Measurements from ENCODE around the gene A1CF. TPM values are rescaled to one million over a fixed set of nuclear protein-coding genes. Genes with fewer than 3 reads are reported as not detected.

Gene A1CF
- total RNA-seq, 1 experiment from 2014 or later = not detected

DNA sequence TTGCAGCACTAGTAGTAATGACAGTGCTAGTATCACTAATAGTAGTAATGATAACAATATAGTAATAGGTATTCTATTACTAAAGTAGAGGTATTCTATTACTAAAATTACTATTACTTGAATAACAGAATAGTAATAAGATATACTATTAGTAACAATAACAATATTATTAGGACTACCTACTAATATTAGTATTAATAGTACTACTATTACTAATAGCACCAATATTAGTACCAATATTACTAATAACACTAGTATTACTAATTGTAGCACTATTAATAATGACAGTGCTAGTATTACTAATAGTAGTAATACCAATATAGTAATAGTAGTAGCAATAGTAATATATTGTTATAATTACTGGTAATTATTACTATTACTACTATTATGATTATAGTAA, 24.1 kb downstream of the A1CF start:
- DNase-seq (ENCODE audit: low read depth) = no peak

DNA sequence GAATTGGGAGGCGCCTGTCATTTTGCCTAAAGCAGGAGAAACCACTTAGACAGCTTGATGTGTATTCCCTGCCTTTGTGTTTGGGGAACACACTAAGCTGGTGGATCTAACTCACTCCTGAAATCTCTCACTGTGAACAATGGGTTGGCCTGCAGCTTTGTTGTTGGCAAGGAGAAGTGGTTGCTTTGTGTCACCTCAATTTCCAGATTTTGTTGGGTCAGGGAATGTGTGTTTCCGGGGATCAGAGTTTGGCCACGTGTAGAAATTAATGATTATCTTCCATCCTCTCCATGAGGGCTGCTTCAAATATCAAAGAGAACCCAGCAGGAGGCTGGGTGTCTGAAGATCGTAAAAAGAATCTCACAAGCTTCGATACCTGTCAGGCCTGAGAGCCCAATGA, 27.8 kb downstream of the A1CF start:
- no peak for DNase-seq (ENCODE audit: low read depth)

DNA sequence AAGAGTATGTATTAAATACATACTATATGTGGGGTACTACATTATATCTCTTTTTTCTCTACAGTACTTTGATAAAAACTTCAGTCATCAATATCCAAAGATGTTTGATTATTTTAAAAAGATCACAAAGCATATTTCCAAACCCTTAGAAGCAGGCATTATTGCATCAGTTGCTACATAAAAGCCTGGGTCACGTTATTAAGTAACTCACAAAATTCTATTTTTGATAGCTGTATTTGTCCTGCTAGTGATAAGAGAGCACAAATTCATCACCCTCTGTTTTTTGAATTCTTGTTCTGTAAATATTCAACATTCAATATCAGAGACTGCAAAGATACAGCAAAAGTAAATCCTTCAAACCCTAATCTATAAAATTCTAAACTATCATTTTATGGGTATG, 30.0 kb downstream of the A1CF start:
- no peak for DNase-seq (ENCODE audit: low read depth)

DNA sequence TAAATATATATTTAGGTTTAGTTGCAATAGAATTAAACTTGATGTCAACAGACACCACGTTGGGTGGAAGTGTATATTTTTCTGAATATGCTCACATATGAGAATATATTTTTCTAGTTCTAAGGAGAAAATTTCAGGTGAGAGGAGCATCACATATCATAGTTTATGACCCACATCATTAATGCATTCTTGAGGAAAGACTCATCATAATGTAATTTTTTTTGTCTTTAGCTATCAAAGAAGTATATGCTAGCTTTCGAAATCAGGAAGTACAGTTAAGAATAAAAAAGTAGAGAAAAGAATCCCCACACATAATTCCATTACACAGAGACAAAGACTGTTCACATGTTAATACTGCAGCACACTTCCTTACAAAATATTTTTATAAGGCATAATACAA, 30.4 kb downstream of the A1CF start:
- no peak for DNase-seq (ENCODE audit: low read depth)

DNA sequence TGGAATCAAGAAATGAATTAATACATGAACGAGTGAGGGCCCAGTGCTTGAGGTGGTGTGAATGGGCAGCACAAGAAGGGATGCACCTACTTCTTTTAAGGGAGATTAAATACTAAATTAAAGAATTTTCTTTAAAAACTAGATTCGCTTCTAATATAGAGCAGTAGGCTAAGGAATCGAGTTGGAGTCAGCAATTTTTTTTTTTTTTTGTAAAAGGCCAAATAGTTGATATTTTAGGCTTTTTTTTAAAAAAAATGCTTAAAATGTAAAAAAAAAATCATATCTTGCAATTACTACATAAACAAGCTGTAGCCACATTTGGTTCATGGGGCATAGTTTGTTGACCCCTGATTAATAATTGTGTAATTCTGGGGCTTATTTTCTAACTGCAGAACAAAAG, 31.9 kb downstream of the A1CF start:
- no peak for DNase-seq (ENCODE audit: low read depth)

DNA sequence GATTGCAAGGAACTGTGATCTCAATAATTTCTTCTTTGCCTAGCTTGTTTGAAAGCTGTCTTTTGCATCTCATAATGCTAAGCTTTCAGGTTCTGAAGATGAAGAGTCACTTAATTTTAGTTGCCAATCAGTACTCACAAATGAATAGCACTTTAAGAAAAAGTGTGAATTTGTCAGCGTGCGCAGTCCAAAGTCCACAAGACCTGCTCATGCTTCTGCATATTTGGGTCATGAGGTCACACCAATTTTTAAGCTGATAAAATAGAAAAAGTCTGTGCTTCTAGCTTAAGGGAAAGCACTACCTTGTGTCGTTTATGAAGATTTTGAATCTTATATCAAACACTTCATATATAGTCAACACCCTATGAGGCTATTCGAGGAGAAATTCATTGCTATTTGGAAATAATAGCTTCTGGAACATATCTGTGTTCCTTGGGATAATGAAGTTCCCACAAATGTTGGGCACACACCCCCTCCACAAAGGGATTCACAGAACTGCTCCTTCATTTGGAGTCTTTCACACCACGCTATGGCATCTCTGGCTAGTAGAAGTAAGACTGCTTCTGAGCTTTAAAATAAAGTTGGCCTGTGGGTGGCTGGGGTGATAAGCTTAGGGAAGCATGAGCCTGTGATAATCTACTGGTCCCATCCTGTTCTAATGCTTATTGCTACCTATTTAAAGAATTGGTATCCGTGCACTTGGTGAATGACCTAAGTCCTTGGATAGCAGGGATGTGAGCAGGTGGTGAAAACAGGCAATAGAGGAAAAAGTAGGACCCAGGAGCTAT, 33.3 kb downstream of the A1CF start:
- no peak for DNase-seq (ENCODE audit: low read depth)

DNA sequence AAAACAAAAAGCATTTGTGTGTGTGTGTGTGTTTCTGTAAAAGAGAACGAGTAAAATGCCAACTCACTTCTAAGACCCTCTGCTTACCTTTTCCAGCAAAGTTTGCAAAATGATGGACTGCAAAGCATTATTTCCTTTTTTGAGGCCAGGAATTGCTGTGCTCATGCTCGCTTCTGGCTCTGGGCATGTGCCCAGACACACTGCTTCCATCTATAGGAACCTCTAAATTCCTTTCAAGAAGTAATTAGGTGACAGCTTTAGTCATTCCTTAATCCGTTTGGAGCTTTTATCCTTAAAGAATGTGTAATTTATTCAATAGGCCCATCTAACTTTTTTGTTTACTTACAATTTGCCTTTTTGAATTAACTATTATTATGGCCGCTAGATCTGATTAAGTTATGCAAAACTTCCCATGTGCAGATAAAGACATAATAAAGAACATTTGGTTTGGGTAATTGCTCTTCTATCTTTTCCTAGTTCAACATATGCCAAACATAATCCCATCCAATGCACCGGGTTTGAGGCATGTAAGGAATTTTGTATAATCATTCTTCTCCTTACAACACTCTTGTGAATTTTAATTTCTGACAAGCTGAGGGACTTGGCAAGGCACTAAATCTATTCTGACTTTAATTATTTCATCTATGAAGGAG, 34.7 kb downstream of the A1CF start:
- no peak for DNase-seq (ENCODE audit: low read depth)

DNA sequence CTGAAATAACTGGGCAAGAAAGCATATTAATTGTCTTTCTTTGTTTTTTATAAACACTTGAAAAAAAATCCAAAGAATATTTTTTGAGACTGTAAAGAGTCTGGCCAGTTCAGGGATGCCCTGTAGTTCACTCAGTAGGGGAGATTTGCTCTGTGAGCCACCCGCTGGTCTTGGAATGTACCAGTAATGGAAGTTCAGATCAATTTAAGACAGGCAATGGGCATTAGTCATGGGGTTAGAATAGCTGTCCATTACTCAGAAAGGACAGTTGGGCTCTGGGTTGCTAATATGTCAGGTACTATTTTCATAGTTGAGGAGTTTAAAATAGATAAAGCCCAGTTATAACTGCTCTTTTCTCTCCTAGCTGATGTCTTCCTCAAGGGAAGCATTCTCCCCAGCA, 38.7 kb downstream of the A1CF start:
- peak; percentile 7 for DNase-seq (ENCODE audit: low read depth)

DNA sequence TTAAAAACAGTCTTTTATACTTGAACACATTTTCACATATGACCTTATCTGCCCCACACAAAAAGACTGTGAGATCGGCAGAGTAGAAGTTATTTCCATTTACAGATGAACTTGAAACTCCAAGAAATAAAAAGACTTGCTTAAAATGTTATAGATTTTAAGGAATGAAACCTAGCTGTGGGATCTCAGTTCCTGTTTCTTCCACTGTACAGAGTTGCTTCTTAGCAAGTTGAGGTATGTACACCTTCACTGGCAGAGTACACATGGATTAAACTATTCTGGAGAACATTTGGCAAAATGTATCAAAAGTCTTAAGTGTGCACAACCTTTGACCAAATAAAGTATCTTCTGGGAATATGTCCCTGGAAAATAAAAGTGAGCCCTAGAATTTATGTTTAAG, 48.3 kb downstream of the A1CF start:
- DNase-seq (ENCODE audit: low read depth) = no peak

DNA sequence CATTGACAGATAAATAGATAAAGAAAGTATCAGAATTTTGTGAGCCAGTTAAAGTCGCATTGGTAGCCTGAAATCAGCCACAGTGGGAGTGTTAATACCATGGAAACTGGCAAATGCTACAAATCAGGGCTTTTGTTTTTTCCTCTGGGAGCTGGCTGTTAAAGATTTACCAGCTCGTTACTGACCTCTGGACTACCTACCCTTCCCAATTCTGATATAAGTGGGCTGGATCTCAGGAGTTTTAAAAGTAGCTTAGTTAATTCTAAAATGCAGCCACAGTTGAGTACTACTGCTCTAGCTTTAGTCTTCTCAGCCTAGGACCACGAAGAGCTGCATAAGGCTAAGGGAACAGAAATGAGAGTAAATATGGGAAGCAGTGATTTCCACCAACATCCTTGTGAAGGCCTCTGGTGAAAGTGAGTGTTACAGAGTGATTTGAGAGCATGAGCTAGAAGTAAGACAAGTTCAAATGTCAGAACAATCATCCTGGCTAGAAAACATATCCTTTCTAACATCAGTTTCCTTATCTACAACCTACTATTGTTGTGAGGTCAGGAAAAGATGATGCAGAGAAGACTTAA, 53.2 kb downstream of the A1CF start:
- DNase-seq (ENCODE audit: low read depth) = no peak

DNA sequence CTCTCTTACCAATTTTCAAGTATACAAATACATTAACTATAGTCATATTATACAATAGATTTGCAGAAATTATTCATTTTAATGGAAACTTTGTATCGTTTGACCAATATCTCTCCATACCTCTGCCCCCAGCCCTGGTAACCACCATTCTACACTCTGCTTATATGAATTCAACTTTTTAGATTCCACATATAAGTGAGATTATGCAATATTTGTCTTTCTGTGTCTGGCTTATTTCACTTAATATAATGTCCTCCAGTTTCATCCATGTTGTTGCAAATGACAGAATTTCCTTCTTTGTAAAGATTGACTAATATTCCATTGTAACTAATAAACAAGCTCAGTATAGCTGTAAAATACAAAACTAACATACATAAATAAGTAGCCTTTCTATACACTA, 55.4 kb downstream of the A1CF start:
- no peak for DNase-seq (ENCODE audit: low read depth)

DNA sequence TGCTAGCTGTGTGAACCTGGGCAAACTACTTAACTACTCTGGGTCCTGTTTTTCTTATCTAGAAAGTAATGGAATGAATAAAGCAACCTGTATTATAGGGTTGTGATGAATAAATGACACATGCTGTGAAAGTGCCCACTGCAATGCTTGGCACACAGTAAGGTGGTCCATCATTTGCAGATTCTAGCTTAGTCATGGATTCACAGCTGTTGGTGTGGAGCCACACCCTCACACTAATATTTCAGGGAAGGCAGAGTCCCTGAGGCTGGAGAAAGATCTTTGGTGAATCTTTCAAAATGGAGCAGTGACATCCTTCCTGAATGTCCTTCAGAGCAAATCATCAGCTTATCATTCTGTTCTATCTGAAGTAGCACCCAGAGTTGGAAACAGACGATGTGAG, 60.6 kb downstream of the A1CF start:
- DNase-seq (ENCODE audit: low read depth) = no peak

DNA sequence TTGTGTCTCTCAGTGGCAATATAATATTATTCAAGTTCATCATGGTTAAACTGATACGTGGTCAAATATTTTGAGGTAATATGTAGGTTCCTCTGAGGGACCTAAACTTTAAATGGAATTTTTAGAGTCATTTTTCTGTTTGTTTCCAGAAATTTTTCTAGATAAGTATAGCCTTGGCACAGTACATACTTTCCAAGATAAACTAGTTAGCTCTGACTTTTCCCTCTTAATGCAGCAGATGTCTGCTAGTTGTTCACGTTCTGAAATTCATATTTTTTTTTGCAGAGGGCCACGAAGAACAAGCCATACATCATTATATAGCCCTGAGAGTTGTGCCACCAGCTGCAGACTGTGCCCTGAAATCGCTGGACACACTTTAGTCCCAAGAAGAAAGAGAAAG, 61.6 kb downstream of the A1CF start:
- DNase-seq (ENCODE audit: low read depth) = no peak

DNA sequence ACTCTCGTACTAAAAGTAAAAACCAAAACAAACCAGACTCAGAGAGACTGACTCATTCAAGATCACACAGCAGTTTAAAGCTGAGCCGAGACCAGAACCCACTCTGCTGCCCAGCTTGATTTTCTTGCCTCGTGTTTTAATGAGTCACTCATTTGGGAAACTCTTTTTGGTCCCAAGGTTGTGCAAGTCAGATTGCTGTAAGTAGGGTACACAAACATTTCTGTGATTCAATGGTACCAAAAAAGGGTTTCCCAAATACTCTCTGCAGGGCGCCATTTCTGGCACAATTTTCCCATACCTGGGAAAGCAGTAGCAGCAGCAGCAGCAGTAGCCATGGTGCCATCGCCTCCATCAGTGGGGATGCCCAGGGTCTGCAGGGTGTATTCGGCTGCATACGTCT, 75.8 kb downstream of the A1CF start:
- peak; percentile 2 for DNase-seq (ENCODE audit: low read depth)

DNA sequence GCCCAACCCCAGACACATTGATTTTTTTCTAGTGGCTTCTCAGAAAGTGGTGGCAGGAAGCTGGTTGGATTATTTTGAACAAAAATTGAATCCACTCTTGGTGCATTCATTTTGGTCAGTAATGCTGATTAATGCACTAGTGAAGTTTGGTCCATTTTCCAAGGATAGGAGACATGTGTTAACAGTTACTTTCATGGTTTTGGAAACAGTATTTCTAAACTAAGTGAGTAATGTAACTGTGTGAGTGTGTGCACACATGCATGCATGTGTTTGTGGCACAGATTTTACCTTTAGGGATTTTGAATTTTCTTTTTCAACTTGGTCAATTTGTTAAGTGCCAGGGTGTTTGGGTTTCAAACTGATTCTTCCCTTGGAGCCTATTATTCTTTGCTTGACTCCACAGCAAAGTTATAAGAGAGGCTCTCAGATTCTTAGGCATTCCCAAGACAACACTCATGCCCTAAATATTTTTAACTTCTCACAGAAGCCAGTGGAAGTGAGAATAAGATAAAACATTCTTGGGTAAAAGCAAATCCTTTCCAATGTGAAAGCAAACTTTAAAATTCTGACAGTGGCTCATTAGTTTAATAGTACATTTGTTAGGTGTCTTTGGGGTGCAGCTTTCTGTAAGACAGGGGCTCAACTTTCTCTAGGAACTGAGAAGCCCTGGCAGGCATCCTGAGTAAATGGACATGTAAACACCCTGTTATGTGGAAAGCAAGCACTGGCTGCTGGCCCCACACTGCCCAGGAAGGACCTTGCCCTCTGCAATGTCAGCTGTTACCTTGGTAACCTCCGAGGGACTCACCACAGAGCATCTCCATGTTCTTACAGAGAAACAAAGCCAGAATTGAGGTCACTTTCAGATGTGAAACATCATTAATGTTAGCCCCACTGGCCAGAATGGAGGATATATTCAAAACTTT, 77.3 kb downstream of the A1CF start:
- no peak for DNase-seq (ENCODE audit: low read depth)

DNA sequence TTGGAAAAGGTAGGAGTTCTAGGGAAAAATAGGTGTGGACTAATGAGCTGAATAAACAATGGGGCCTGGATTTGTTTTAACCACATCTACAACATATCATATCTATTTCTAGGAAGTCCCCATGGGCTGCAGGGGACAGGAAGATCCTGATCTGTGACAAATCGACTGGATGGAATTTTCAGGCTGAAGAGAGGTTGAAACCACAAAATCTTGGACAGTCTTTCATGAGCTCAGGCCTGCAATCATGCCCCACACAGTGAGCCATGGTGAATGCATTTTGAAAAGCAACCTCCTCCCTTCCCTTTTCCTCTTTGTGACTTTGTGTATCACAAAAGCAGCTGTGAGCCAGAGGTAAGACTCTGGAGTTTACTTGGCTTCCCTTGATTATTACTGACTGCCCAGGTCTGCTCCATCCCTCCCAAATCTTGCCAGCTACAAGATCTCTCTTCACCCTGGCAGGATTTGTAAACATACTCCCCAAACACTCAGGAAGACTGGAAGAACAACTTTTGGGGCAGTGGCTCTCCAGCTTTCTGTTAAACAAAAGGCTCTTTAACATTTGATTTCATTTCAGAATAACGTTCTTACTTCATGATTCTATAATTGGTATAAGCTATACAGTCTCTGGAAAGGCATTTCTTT, 79.3 kb downstream of the A1CF start:
- DNase-seq (ENCODE audit: low read depth) = no peak

DNA sequence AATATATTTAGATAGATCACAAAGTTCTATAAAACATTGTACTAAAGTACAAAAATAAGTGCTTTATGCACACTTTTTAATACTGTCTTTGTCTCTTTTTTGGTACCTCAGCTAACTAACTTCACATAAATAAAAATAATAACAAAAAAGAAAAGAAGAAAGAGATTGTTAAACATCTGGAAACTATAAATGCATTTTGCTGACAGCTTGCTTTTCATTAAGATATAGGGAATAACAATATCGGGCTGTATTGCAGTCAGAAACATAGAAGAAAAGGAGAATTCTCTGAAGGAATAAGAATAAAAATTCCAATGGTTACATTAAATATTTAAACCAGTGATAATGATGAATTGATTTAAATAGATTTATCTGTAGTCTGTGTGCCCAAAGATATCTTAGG, 85.8 kb downstream of the A1CF start:
- no peak for DNase-seq (ENCODE audit: low read depth)

DNA sequence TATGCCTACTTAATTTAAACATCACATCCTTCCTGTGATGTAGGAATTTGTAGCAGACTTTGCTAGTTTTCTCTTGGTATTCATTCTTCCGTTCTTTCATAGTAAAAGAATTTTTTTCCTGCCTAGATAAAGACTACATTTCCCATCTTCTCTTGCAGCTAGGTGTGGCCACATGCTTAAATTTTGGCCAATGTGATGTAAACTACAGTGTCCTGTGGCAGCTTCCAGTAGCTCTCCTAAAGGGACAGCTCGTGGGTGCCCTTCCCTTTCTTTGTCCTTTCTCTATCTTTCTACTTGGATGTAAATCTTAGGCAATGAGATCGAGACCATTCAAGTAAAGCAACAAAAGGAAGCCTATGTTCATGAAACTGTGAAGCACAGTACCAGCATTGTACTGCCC, 87.1 kb downstream of the A1CF start:
- DNase-seq (ENCODE audit: low read depth) = no peak

DNA sequence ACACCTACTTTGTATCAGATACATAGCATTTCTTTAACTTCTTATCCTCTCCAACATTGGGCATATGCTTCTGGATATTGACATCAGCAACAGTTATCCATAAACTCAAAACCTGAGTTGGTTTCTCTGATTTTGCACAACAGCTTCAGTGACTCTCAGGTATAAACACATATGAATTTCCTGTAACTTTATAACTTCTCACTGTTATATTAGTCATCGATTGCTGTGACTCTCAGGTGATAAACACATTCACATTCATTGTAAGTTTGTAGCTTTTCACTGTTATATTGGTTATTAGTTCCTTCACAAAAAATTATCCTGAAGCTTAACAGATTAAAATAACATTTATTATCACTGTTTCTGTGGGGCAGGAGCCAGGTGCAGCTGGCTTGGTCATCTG, 88.7 kb downstream of the A1CF start:
- DNase-seq (ENCODE audit: low read depth) = no peak

DNA sequence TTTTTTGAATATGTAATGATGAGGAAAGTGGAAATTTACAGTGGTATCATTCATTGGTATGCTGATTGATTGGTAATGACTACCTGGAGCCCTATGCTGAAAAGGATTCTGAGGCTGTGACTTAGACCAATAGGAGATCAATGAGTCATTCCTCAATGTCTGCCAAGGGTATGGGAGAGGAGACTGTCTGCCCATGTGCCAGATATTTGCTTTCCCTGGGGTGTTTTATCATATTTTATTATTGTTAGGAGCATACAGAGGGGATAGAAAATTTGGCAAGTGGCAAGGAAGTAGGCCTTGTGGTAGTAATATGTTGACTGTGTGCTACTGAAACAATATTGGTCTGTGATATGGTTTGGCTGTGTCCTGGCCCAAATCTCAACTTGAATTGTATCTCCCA, 90.9 kb downstream of the A1CF start:
- no peak for DNase-seq (ENCODE audit: low read depth)

Measured in RPMI7951 (cell line).